WTC11 (cell line): ENCODE results near the gene ZBP1. TPM values are rescaled to one million over a fixed set of nuclear protein-coding genes. Genes with fewer than 3 reads are reported as not detected.

ENCODE experiments used
- ATAC-seq: fragments of 200-7000 bp; cut with Tn5 transposase; 2 replicates; pipeline ENCODE4 v1.10.0; 2021; ENCODE audit warnings: mild to moderate bottlenecking, moderate library complexity
- CTCF ChIA-PET: fragments of 300-600 bp; sonication (Branson Sonifier 250); formaldehyde crosslinking; loops from one replicate; lab custom pipeline; 2021; ENCODE audit warnings: antibody characterized with exemption; lab: Charles Lee
- POLR2A ChIA-PET: fragments of 350-600 bp; sonication (Branson Sonifier 250); formaldehyde crosslinking; loops from one replicate; lab custom pipeline; 2021; ENCODE audit warnings: antibody characterized with exemption; lab: Charles Lee
- DNase-seq: peaks from one replicate; pipeline ENCODE4 v3.0.0; 2021; ENCODE audit warnings: low spot score
- H3K27ac Mint-ChIP-seq: 2 replicates; pipeline ENCODE4 v1.8.0; 2021; ENCODE audit warnings: mixed read lengths
- H3K27me3 Mint-ChIP-seq: 2 replicates; pipeline ENCODE4 v1.8.0; 2021; ENCODE audit warnings: low read depth, mild to moderate bottlenecking, moderate library complexity, mixed read lengths
- H3K36me3 Mint-ChIP-seq: 2 replicates; pipeline ENCODE4 v1.8.0; 2021; ENCODE audit warnings: mixed read lengths
- H3K4me1 Mint-ChIP-seq: 2 replicates; pipeline ENCODE4 v1.8.0; 2022; ENCODE audit warnings: mixed read lengths
- H3K4me3 Mint-ChIP-seq: 2 replicates; pipeline ENCODE4 v1.8.0; 2021; ENCODE audit warnings: mild to moderate bottlenecking, moderate library complexity, mixed read lengths
- H3K9me3 Mint-ChIP-seq: 2 replicates; pipeline ENCODE4 v1.8.0; 2021; ENCODE audit warnings: mixed read lengths
- CREB1 ChIP-seq: sonication (generic); formaldehyde crosslinking; IDR thresholded peaks from 2 replicates; pipeline ENCODE4 v1.8.0; 2023; ENCODE audit warnings: mild to moderate bottlenecking, missing genetic modification reagents
- CREM ChIP-seq: sonication (generic); formaldehyde crosslinking; IDR thresholded peaks from 2 replicates; pipeline ENCODE4 v1.8.1; 2022; ENCODE audit warnings: mild to moderate bottlenecking, missing genetic modification reagents, moderate library complexity
- ELF4 ChIP-seq: sonication (generic); formaldehyde crosslinking; IDR thresholded peaks from 2 replicates; pipeline ENCODE4 v1.8.1; 2022; ENCODE audit warnings: low read depth, mild to moderate bottlenecking, moderate library complexity, missing genetic modification reagents
- EMX1 ChIP-seq: fragments of 250-450 bp; sonication (Bioruptor Pico); IDR thresholded peaks from 2 replicates; pipeline ENCODE4 v1.8.0; 2021; ENCODE audit warnings: mild to moderate bottlenecking
- ETV6 ChIP-seq: sonication (generic); formaldehyde crosslinking; IDR thresholded peaks from 2 replicates; pipeline ENCODE4 v1.8.1; 2022; ENCODE audit warnings: mild to moderate bottlenecking, missing genetic modification reagents
- GABPB1 ChIP-seq: sonication (generic); formaldehyde crosslinking; IDR thresholded peaks from 2 replicates; pipeline ENCODE4 v1.8.1; 2023; ENCODE audit warnings: mild to moderate bottlenecking, missing genetic modification reagents
- GRHL2 ChIP-seq: fragments of 250-450 bp; sonication (Bioruptor Pico); IDR thresholded peaks from 2 replicates; pipeline ENCODE4 v1.8.0; 2022; ENCODE audit warnings: mild to moderate bottlenecking, moderate library complexity; ENCODE audit not compliant: insufficient replicate concordance, severe bottlenecking
- HMGA2 ChIP-seq: fragments of 250-450 bp; sonication (Bioruptor Pico); IDR thresholded peaks from 2 replicates; pipeline ENCODE4 v1.4.0; 2021; ENCODE audit warnings: mild to moderate bottlenecking, moderate library complexity
- IRF1 ChIP-seq: sonication (generic); formaldehyde crosslinking; IDR thresholded peaks from 2 replicates; pipeline ENCODE4 v1.8.0; 2023; ENCODE audit warnings: missing genetic modification reagents
- SMAD4 ChIP-seq: sonication (generic); formaldehyde crosslinking; IDR thresholded peaks from 2 replicates; pipeline ENCODE4 v1.8.0; 2022; ENCODE audit warnings: mild to moderate bottlenecking, missing genetic modification reagents
- SP1 ChIP-seq: sonication (generic); formaldehyde crosslinking; conservative IDR thresholded peaks from 2 replicates; pipeline ENCODE4 v1.8.1; 2022; ENCODE audit warnings: missing genetic modification reagents
- TP53 ChIP-seq: sonication (generic); formaldehyde crosslinking; IDR thresholded peaks from 2 replicates; pipeline ENCODE4 v1.8.1; 2023; ENCODE audit warnings: mild to moderate bottlenecking, missing genetic modification reagents
- ZNF121 ChIP-seq: sonication (generic); formaldehyde crosslinking; IDR thresholded peaks from 2 replicates; pipeline ENCODE4 v1.8.0; 2023; ENCODE audit warnings: missing genetic modification reagents
- ZNF138 ChIP-seq: sonication (generic); formaldehyde crosslinking; conservative IDR thresholded peaks from 2 replicates; pipeline ENCODE4 v1.8.1; 2022; ENCODE audit warnings: mild to moderate bottlenecking, moderate library complexity, missing genetic modification reagents
- ZNF232 ChIP-seq: sonication (generic); formaldehyde crosslinking; IDR thresholded peaks from 2 replicates; pipeline ENCODE4 v1.8.0; 2022; ENCODE audit warnings: mild to moderate bottlenecking, missing genetic modification reagents
- total RNA-seq: library from RNA; stranded (reverse); gene quantifications from 3 replicates; pipeline ENCODE4 v1.2.3, GENCODE V29; 2021
- TF ChIP-seq, protein P1 (sequence below): sonication (generic); formaldehyde crosslinking; IDR thresholded peaks from 2 replicates; pipeline ENCODE4 v1.8.1; 2022; ENCODE audit warnings: mild to moderate bottlenecking, moderate library complexity, missing genetic modification reagents
- TF ChIP-seq, protein P2 (sequence below): sonication (generic); formaldehyde crosslinking; IDR thresholded peaks from 2 replicates; pipeline ENCODE4 v1.8.1; 2022; ENCODE audit warnings: mild to moderate bottlenecking, missing genetic modification reagents, moderate library complexity, borderline replicate concordance
- TF ChIP-seq, protein P3 (sequence below): sonication (generic); formaldehyde crosslinking; IDR thresholded peaks from 2 replicates; pipeline ENCODE4 v1.8.0; 2023; ENCODE audit warnings: missing genetic modification reagents, mild to moderate bottlenecking, borderline replicate concordance

Gene ZBP1
- total RNA-seq, 1 experiment from 2014 or later: not detected

DNA sequence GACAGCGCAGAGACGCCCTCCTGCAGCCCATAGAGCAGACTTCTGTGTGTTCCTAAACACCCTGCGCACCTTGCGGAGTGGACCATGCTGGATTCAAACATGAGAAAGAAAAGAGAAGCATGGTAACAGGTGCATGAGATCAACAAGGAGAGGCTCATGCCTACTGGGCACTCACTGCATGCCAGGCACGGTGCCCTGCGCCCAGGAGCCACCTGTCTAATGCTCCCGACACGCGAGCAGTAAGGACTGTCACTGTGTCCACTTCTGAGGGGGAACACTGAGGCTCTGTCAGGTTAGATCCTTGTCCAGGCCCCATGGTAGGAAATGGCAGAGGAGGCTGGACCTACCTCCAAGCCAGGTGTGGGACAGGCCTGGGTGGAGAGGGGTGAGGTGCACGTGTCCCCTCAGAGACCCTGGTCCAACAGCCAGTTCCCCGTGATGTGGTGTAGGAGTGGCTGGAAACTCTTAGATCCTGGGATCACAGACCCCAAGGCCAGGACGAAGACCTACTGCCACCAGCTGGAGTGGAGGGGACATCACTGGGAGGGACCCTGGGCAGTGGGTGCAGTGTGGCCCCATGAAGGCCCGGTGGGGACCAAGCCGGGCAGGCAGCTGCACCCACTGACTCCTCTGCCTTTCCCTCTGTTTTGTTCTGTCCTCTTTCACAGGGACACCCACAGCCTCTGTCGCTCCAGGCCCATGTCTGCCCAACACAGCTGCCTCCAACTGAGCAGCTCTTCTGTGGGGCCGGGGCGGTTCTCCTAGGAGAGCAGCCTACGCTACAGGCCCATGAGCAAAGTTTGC is 29.5 kb downstream of the ZBP1 start:
- H3K27ac Mint-ChIP-seq: no peak overlapping the region
- TF ChIP-seq, protein P1, sequence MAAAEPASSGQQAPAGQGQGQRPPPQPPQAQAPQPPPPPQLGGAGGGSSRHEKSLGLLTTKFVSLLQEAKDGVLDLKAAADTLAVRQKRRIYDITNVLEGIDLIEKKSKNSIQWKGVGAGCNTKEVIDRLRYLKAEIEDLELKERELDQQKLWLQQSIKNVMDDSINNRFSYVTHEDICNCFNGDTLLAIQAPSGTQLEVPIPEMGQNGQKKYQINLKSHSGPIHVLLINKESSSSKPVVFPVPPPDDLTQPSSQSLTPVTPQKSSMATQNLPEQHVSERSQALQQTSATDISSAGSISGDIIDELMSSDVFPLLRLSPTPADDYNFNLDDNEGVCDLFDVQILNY (CRISPR knock-in tag): no peak
- TF ChIP-seq, all 79 proteins: peak for 0
- POLR2A ChIA-PET: no interaction called here
- H3K4me3 Mint-ChIP-seq: no peak overlapping the region
- ATAC-seq (no peak), DNase-seq (no peak)
- peaks cover 5% of the 10 kb centered on the region; the same call in 1 of the 2 replicates for H3K36me3 Mint-ChIP-seq
- CTCF ChIA-PET: interaction anchor here (1.0 kb wide), 1 partner anchor 63 kb away, joined by 3 read pairs; no protein-coding TSS in a partner anchor
- peaks cover 15% of the 10 kb centered on the region for H3K9me3 Mint-ChIP-seq
- peaks cover 12% of the 10 kb centered on the region for H3K4me1 Mint-ChIP-seq
- H3K27me3 Mint-ChIP-seq: no peaks in the 10 kb centered on the region

DNA sequence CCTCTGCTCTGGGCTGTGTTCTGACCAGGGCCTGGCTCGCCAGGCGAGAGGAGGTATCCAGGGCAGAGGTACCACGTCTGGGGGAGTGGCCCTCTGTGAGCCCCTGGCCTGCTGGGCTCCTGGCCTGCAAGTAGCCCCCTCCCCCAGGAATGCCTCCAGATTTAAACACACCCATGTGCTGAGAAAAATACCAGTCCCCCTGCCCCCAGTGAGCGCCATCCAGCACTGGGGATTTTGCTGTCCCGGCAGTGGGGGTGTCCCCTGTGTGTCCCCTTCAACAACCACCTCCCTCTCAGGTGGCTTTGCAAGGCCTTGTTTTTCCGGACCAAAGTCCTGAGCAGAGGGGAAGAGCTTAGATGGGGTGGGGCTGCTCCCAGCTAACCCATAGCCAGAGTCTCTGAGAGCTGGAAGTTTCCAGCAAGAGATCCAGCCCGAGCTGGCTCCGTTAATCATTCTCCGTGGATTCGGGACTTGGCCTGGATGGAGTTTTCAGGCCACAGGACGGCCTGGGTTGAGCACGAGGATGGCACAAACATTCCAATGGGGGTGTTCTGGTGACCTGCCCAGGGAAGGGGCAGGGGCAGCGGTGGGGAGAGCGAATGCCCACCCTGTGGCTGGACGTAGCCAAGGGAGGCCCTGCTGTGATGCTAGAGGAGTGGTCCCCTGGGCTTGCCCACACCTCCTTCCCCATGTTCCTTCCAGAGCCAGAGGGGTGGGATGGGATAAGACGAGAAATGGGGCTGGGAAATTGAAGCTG is 30.3 kb downstream of the ZBP1 start:
- H3K9me3 Mint-ChIP-seq: peaks cover 15% of the 10 kb centered on the region
- ATAC-seq (no peak), DNase-seq (no peak)
- no peaks in the 10 kb centered on the region for H3K27me3 Mint-ChIP-seq
- ChIA-PET POLR2A (no interaction called here), CTCF (no interaction called here)
- no peak overlapping the region for H3K27ac Mint-ChIP-seq
- H3K36me3 Mint-ChIP-seq: peaks cover 5% of the 10 kb centered on the region; the same call in 1 of the 2 replicates
- TF ChIP-seq, protein P2, sequence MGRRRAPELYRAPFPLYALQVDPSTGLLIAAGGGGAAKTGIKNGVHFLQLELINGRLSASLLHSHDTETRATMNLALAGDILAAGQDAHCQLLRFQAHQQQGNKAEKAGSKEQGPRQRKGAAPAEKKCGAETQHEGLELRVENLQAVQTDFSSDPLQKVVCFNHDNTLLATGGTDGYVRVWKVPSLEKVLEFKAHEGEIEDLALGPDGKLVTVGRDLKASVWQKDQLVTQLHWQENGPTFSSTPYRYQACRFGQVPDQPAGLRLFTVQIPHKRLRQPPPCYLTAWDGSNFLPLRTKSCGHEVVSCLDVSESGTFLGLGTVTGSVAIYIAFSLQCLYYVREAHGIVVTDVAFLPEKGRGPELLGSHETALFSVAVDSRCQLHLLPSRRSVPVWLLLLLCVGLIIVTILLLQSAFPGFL (CRISPR knock-in tag): no peak
- TF ChIP-seq CREM: no peak
- no peak for TF ChIP-seq SMAD4 (CRISPR knock-in tag)
- no peak for TF ChIP-seq SP1 (CRISPR knock-in tag)
- TF ChIP-seq ZNF121 (CRISPR knock-in tag): no peak
- no peak for TF ChIP-seq EMX1 (CRISPR knock-in tag)
- TF ChIP-seq CREB1 (CRISPR knock-in tag): no peak
- TF ChIP-seq IRF1 (CRISPR knock-in tag): no peak
- TF ChIP-seq GABPB1 (CRISPR knock-in tag): 0 out of 2 replicates have a peak, but pooled peaks have one; percentile 35
- peaks cover 13% of the 10 kb centered on the region for H3K4me1 Mint-ChIP-seq
- no peak overlapping the region for H3K4me3 Mint-ChIP-seq

DNA sequence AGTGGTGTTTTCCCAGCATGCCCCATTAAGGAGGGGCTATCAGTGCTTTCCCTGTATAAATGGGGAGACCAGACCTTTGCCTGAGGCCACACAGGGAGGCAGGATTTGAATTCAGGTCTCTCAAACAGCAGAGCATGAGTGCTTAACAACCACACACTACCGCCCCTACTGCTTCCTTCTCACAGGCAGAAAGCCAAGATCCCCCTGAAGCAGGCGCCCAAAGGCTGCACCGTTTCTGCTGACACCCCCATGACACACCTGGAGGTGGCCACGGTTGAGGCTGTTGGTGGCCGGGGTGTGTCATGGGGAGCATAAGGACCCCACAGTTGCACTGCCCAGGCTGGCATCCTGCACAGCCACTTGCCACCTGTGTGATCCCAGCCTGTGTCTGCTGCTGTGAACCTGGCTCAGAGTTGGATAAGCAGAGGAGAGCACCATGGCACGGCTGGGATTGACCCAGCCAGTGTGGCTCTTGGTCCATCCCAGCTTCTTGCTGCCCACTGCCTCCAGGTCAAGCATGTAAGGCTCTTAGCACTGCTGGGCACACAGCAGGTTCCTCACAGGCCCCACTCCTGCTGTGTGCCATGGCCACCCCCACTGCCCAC is 31.0 kb downstream of the ZBP1 start:
- ATAC-seq (no peak), DNase-seq (no peak)
- peaks cover 5% of the 10 kb centered on the region; the same call in 1 of the 2 replicates for H3K36me3 Mint-ChIP-seq
- peaks cover 9% of the 10 kb centered on the region for H3K4me1 Mint-ChIP-seq
- peaks cover 15% of the 10 kb centered on the region for H3K9me3 Mint-ChIP-seq
- ChIA-PET CTCF (no interaction called here), POLR2A (no interaction called here)
- TF ChIP-seq HMGA2 (no peak), ZNF138 (no peak), ETV6 (CRISPR knock-in tag) (no peak), ZNF121 (CRISPR knock-in tag) (no peak), GRHL2 (CRISPR knock-in tag) (no peak), ZNF232 (no peak), TP53 (CRISPR knock-in tag) (no peak), ELF4 (no peak)
- TF ChIP-seq, protein P1 (CRISPR knock-in tag): no peak
- TF ChIP-seq, protein P3, sequence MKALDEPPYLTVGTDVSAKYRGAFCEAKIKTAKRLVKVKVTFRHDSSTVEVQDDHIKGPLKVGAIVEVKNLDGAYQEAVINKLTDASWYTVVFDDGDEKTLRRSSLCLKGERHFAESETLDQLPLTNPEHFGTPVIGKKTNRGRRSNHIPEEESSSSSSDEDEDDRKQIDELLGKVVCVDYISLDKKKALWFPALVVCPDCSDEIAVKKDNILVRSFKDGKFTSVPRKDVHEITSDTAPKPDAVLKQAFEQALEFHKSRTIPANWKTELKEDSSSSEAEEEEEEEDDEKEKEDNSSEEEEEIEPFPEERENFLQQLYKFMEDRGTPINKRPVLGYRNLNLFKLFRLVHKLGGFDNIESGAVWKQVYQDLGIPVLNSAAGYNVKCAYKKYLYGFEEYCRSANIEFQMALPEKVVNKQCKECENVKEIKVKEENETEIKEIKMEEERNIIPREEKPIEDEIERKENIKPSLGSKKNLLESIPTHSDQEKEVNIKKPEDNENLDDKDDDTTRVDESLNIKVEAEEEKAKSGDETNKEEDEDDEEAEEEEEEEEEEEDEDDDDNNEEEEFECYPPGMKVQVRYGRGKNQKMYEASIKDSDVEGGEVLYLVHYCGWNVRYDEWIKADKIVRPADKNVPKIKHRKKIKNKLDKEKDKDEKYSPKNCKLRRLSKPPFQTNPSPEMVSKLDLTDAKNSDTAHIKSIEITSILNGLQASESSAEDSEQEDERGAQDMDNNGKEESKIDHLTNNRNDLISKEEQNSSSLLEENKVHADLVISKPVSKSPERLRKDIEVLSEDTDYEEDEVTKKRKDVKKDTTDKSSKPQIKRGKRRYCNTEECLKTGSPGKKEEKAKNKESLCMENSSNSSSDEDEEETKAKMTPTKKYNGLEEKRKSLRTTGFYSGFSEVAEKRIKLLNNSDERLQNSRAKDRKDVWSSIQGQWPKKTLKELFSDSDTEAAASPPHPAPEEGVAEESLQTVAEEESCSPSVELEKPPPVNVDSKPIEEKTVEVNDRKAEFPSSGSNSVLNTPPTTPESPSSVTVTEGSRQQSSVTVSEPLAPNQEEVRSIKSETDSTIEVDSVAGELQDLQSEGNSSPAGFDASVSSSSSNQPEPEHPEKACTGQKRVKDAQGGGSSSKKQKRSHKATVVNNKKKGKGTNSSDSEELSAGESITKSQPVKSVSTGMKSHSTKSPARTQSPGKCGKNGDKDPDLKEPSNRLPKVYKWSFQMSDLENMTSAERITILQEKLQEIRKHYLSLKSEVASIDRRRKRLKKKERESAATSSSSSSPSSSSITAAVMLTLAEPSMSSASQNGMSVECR: no peak
- TF ChIP-seq, protein P2 (CRISPR knock-in tag): no peak
- H3K4me3 Mint-ChIP-seq: no peak overlapping the region
- no peak overlapping the region for H3K27ac Mint-ChIP-seq
- H3K27me3 Mint-ChIP-seq: no peaks in the 10 kb centered on the region
